ENCODE results near the gene PPM1E.

- TF ChIP-seq CTCF (IDR thresholded peaks at IDR 0.05; ENCODE audit: insufficient read depth, low read length, poor library complexity, severe bottlenecking) = no peak
- no peak for TF ChIP-seq EZH2phosphoT487 (conservative IDR thresholded peaks at IDR 0.05; ENCODE audit: low read length)
Observed at GRCh38 chr17:58985367-58985766, 229.7 kb downstream of the PPM1E start.
